Esophagus squamous epithelium (tissue), 5 donors: Measurements from ENCODE around the gene RPS6KA1. TPM values are rescaled to one million over a fixed set of nuclear protein-coding genes. Genes with fewer than 3 reads are reported as not detected.

Experiments
- DNase-seq: peaks from one replicate; lab custom pipeline; 2025; lab: John Stamatoyannopoulos, UW
- H3K27ac ChIP-seq, 4 donors: fragments of 200-600 bp; sonication (generic); one replicate each; pipeline ENCODE4 v1.5.1; 2016 to 2019; ENCODE audit warnings: mild to moderate bottlenecking in 1 of 4
- H3K27me3 ChIP-seq, 4 donors: fragments of 200-600 bp; sonication (generic); 1 replicate in 3 of 4; 2 replicates in 1 of 4; pipeline versions ENCODE4 v1.5.1 to v1.6.0; 2017 to 2021; ENCODE audit warnings: antibody characterized with exemption in 1 of 4
- H3K36me3 ChIP-seq, 3 donors: fragments of 200-600 bp; sonication (generic); one replicate each; pipeline ENCODE4 v1.5.1; 2016 to 2019
- H3K4me1 ChIP-seq, 3 donors: fragments of 200-600 bp; sonication (generic); one replicate each; pipeline ENCODE4 v1.5.1; 2017 to 2019
- H3K4me3 ChIP-seq, 4 donors: fragments of 200-600 bp; sonication (generic); 1 replicate in 3 of 4; 2 replicates in 1 of 4; pipeline ENCODE4 v1.5.1; 2016 to 2019; ENCODE audit warnings: mild to moderate bottlenecking in 2 of 4, moderate library complexity in 1 of 4
- H3K9me3 ChIP-seq, 3 donors: fragments of 200-600 bp; sonication (generic); one replicate each; pipeline ENCODE4 v1.5.1; 2016 to 2019
- CTCF ChIP-seq, 6 experiments: fragments of 450-650 bp in 4 of 6; fragments of 200-600 bp in 2 of 6; sonication (generic) in 2 of 6; IDR thresholded peaks; one replicate each; pipeline ENCODE4 v1.5.1; 2016 to 2019; ENCODE audit warnings: antibody characterized with exemption in 6 of 6, mild to moderate bottlenecking in 4 of 6, moderate library complexity in 4 of 6
- POLR2A ChIP-seq, 4 donors: fragments of 450-650 bp; IDR thresholded peaks; one replicate each; pipeline ENCODE4 v1.6.1; 2017; ENCODE audit warnings: antibody characterized with exemption in 4 of 4, mild to moderate bottlenecking in 4 of 4, moderate library complexity in 3 of 4
- WGBS, 2 donors: methylation state at CpG; one replicate each; pipeline ENCODE4 v1.1.5; 2018; 5-methylcytosine and 5-hydroxymethylcytosine counted together
- intact Hi-C: fragments of 100-400 bp; cut with DNase I; formaldehyde crosslinking; loops from one replicate; pipeline ENCODE4 v1.15.0; 2022
- total RNA-seq, 4 donors: library from RNA; depleted of rRNA; stranded (reverse); fragments of >200 nt; gene quantifications; one replicate each; pipeline ENCODE4 v1.1.0, GENCODE V29; 2016
- donor health status: DM: yes; HTN: yes; CAD: no.

RPS6KA1 gene
- total RNA-seq, 4 donors from 2014 or later, result 24.0 to 49.7 (median 37.7) TPM

GRCh38 chr1:26544126-26544525 lies 14.6 kb downstream of the RPS6KA1 start:
- intact Hi-C loops, result no loop called here

GRCh38 chr1:26545969-26546323 lies 16.4 kb downstream of the RPS6KA1 start:
- peak overlapping the region; percentile 18 to 61 (median 39) for H3K4me3 ChIP-seq
- peaks cover 19 to 69% (median 41%) of the 10 kb centered on the region in 3 donors for H3K4me1 ChIP-seq
- H3K27ac ChIP-seq, result peak overlapping the region; percentile 43 to 72 (median 60)
- WGBS, 2 donors, result no CpG with 5 or more reads among the region's 4 CpGs
- H3K9me3 ChIP-seq, result no peaks in the 10 kb centered on the region
- TF ChIP-seq POLR2A (IDR thresholded peaks at IDR 0.05) (no peak), CTCF (IDR thresholded peaks at IDR 0.05) (no peak)
- peaks cover 0 to 27% (median 0%) of the 10 kb centered on the region in 3 donors for H3K36me3 ChIP-seq
- H3K27me3 ChIP-seq, result no peaks in the 10 kb centered on the region
- no peak for DNase-seq
- intact Hi-C loops, result no loop called here

More at GRCh38 chr1:26544126-26544525, 14.6 kb downstream of the RPS6KA1 start:
- DNase-seq, result no peak
- Histone ChIP-seq H3K4me3 (no peak overlapping the region), H3K27me3 (no peaks in the 10 kb centered on the region), H3K4me1 (peaks cover 19 to 82% (median 41%) of the 10 kb centered on the region in 3 donors), H3K27ac (peak overlapping the region in 3 of 4 donors; percentile 67 to 91 (median 82)), H3K36me3 (peaks cover 0 to 22% (median 0%) of the 10 kb centered on the region in 3 donors), H3K9me3 (no peaks in the 10 kb centered on the region)
- 79 to 89% methylated on average over 5 of the region's 5 CpGs for WGBS, 2 donors
- TF ChIP-seq CTCF (IDR thresholded peaks at IDR 0.05), result no peak
- TF ChIP-seq POLR2A (IDR thresholded peaks at IDR 0.05), result no peak

GRCh38 chr1:26546375-26546774 lies 16.8 kb downstream of the RPS6KA1 start:
- 17 to 33% methylated on average over 1 to 6 of the region's 8 CpGs for WGBS, 2 donors
- no peaks in the 10 kb centered on the region for H3K27me3 ChIP-seq
- no peaks in the 10 kb centered on the region for H3K9me3 ChIP-seq
- H3K4me1 ChIP-seq, result peaks cover 19 to 65% (median 37%) of the 10 kb centered on the region in 3 donors
- DNase-seq, result no peak
- H3K27ac ChIP-seq, result peak overlapping the region; percentile 43 to 72 (median 60)
- no peak for TF ChIP-seq CTCF (IDR thresholded peaks at IDR 0.05)
- no peak for TF ChIP-seq POLR2A (IDR thresholded peaks at IDR 0.05)
- intact Hi-C loops, result no loop called here
- peak overlapping the region; percentile 18 to 61 (median 39) for H3K4me3 ChIP-seq
- H3K36me3 ChIP-seq, result peaks cover 0 to 30% (median 0%) of the 10 kb centered on the region in 3 donors

GRCh38 chr1:26546819-26547218 lies 17.3 kb downstream of the RPS6KA1 start:
- Histone ChIP-seq H3K9me3 (no peaks in the 10 kb centered on the region), H3K4me1 (peaks cover 16 to 60% (median 33%) of the 10 kb centered on the region in 3 donors), H3K27me3 (no peaks in the 10 kb centered on the region), H3K27ac (no peak overlapping the region), H3K36me3 (peaks cover 0 to 35% (median 0%) of the 10 kb centered on the region in 3 donors), H3K4me3 (peak overlapping the region in 2 of 4 donors; percentile 42 to 61)
- DNase-seq, result no peak
- WGBS, 2 donors, result 77 to 80% methylated on average over 1 to 2 of the region's 7 CpGs
- TF ChIP-seq CTCF (IDR thresholded peaks at IDR 0.05), result no peak
- no peak for TF ChIP-seq POLR2A (IDR thresholded peaks at IDR 0.05)
- intact Hi-C loops, result no loop called here

- TF ChIP-seq POLR2A (IDR thresholded peaks at IDR 0.05) (no peak), CTCF (IDR thresholded peaks at IDR 0.05) (no peak)
- intact Hi-C loops, result no loop called here
- peaks cover 11 to 40% (median 18%) of the 10 kb centered on the region in 3 donors for H3K4me1 ChIP-seq
- H3K4me3 ChIP-seq, result no peak overlapping the region
- no peaks in the 10 kb centered on the region for H3K9me3 ChIP-seq
- no peak overlapping the region for H3K27ac ChIP-seq
- 91 to 94% methylated on average over 3 of the region's 3 CpGs for WGBS, 2 donors
- H3K36me3 ChIP-seq, result peaks cover 0 to 51% (median 0%) of the 10 kb centered on the region in 3 donors
- H3K27me3 ChIP-seq, result no peaks in the 10 kb centered on the region
- no peak for DNase-seq
Observed at GRCh38 chr1:26548841-26549240, 19.3 kb downstream of the RPS6KA1 start.
